ENCODE data around the gene DDX17. TPM values are rescaled to one million over a fixed set of nuclear protein-coding genes. Genes with fewer than 3 reads are reported as not detected.

The DDX17 gene
- total RNA-seq, 1 donor from 2014 or later = 530 TPM

Other genes starting within 250 kb of the DDX17 start
- gene TMEM184B, start 233.3 kb downstream of the DDX17 start, total RNA-seq (ENCODE audit: unreplicated experiment) = 81.0 TPM
- gene CSNK1E, start 188.9 kb downstream of the DDX17 start, total RNA-seq (ENCODE audit: unreplicated experiment) = 402 TPM
- gene KCNJ4, start 51.1 kb downstream of the DDX17 start, total RNA-seq (ENCODE audit: unreplicated experiment) = 0.86 TPM
- gene KDELR3, start 38.2 kb downstream of the DDX17 start, total RNA-seq (ENCODE audit: unreplicated experiment) = not detected
- gene DMC1, start 63.9 kb upstream of the DDX17 start, total RNA-seq (ENCODE audit: unreplicated experiment) = 4.2 TPM
- gene FAM227A, start 150.1 kb upstream of the DDX17 start, total RNA-seq (ENCODE audit: unreplicated experiment) = 6.3 TPM
- gene CBY1, start 150.3 kb upstream of the DDX17 start, total RNA-seq (ENCODE audit: unreplicated experiment) = 34.9 TPM
- gene TOMM22, start 175.6 kb upstream of the DDX17 start, total RNA-seq (ENCODE audit: unreplicated experiment) = 61.0 TPM
- gene JOSD1, start 194.6 kb upstream of the DDX17 start, total RNA-seq (ENCODE audit: unreplicated experiment) = 51.0 TPM
- 55.6 TPM for gene GTPBP1, start 199.6 kb upstream of the DDX17 start, total RNA-seq (ENCODE audit: unreplicated experiment)
- gene SUN2, start 249.7 kb upstream of the DDX17 start, total RNA-seq (ENCODE audit: unreplicated experiment) = 174 TPM

All from glutamatergic neuron (in vitro differentiated cells).